Measurements from ENCODE around the gene KCNMB2.

The KCNMB2 gene

GRCh38 chr3:178646186-178646862 is 110.1 kb downstream of the KCNMB2 start:
- no peak for DNase-seq (ENCODE audit: low read depth in 2 of 2)

GRCh38 chr3:178655488-178655887 is 119.3 kb downstream of the KCNMB2 start:
- no peak for DNase-seq (ENCODE audit: low read depth in 2 of 2)

- DNase-seq (ENCODE audit: low read depth in 2 of 2) = no peak
Observed at GRCh38 chr3:178658694-178659325, 122.6 kb downstream of the KCNMB2 start.

GRCh38 chr3:178663201-178663934 is 127.1 kb downstream of the KCNMB2 start:
- DNase-seq (ENCODE audit: low read depth in 2 of 2) = no peak

DNA sequence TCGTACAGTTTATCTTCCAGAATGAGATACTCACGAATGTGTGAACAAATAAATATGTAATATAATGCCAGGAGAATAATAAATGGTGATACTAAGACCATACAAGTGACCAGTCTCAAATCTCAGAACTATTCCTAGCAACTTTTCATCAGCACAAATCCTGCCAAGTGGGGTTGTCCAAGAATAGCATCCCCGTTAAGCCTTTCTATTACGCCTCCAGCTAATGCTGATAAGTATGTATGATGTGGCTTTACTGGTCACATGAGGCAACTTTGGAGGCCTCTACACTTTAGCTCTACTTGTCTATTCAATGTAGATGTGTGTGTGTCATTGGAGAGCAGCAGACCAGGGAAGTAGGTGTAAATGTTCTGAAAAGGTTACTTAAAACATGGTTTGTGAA is 129.5 kb downstream of the KCNMB2 start:
- no peak for DNase-seq (ENCODE audit: low read depth in 2 of 2)

GRCh38 chr3:178669022-178669601 is 132.9 kb downstream of the KCNMB2 start:
- DNase-seq (ENCODE audit: low read depth in 2 of 2) = no peak

DNA sequence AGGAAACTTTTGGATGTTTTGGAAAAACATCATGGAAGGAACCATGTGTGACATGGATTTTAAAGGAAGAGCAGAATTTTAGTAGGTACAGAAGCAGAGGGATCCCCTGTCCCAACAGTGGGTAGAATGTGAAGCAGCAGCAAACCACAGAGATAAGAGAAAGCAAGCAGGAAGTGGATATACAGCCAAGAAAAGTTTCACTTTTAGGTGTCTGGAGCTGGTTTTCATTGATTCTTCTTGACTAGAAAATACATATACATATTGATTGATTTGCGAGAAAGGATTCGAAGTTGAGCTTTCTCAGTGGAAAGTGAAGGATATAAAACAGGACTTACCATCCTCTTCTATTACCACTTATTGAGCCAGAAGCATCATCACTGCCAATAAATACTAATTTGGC is 133.5 kb downstream of the KCNMB2 start:
- DNase-seq (ENCODE audit: low read depth in 2 of 2) = no peak

GRCh38 chr3:178671377-178671776 is 135.1 kb downstream of the KCNMB2 start:
- DNase-seq (ENCODE audit: low read depth in 2 of 2) = no peak

- DNase-seq (ENCODE audit: low read depth in 2 of 2) = no peak
Observed at GRCh38 chr3:178671791-178672190, 135.6 kb downstream of the KCNMB2 start.

DNA sequence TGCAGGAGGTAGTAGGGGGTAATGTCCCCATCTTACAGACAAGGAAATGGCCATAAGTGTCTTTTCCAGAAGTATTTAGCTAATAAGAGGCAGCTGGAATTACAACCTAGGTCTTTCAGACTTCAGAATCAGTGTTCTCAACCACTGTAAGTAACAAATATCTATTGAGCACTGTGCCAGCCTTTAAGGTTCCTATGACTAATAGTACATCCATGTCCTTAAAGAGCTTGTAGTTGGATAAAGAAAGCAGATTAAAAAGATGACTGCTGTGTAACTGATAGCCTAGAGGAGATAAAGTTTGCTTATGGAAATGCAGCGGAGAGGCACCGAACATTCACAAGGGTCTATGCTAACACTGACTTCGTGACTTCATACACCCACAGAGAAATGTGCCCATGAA is 136.0 kb downstream of the KCNMB2 start:
- DNase-seq (ENCODE audit: low read depth in 2 of 2) = no peak

DNA sequence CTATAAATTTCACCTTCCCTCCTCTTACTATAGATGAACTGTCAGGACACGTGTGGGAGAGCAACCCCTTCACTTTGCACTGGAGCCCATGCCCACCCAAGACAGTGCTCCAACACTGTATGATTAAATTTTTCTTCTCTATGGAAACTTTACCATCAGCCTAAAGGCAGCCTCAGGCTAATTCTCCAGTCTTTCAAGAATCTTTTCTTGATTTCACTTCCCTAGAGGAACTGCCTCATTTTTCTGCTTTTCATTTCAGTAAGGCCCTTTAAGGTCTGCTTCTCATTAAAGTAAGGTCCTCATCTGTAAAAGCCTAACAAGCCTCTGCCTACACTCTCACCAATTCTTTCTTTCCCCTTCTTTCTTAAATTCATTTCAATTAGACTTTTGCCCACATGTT is 137.3 kb downstream of the KCNMB2 start:
- no peak for DNase-seq (ENCODE audit: low read depth in 2 of 2)

DNA sequence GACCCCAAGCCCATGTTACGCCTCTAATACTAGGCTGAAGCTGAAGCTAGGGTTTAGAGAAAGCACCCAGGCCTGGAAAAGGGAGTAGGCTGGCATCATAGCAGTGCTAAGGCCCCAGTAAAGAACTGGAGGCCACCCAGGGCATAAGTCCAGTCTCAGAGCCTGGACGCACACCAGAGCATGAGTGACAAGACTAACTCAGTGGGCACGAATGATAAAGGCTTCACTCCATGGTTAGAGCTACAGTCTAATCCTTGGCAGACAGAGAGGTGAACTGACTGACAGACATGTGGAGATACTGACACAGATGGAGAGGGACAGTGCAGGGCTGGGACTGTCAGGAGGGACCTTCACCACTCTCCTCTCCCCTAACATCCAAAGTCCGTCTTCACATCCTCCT is 139.8 kb downstream of the KCNMB2 start:
- no peak for DNase-seq (ENCODE audit: low read depth in 2 of 2)

GRCh38 chr3:178676942-178677790 is 140.9 kb downstream of the KCNMB2 start:
- DNase-seq (ENCODE audit: low read depth in 2 of 2) = no peak

GRCh38 chr3:178677961-178678360 is 141.7 kb downstream of the KCNMB2 start:
- DNase-seq (ENCODE audit: low read depth in 2 of 2) = no peak

DNA sequence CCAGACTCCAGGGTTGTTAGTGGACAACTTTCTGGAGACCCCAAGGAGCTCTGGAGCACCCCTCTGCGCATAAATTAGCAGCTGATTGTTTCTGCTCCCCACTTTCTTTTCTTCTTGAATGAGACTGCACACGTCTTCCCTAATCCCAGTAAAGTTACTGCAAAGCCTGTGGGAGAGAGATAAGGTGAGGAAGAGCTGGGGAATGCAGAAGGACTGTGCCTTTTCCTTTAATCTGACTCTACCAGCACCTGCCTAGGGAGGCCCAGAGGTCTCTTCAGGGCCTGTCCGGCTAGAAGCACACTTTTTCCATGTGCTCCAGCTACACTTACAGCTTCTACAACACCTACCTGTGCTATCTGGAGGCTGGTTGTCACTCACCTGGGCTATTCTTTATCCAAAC is 143.8 kb downstream of the KCNMB2 start:
- DNase-seq (ENCODE audit: low read depth in 2 of 2) = no peak

- DNase-seq (ENCODE audit: low read depth in 2 of 2) = no peak
Observed at GRCh38 chr3:178680489-178680888, 144.3 kb downstream of the KCNMB2 start.

DNA sequence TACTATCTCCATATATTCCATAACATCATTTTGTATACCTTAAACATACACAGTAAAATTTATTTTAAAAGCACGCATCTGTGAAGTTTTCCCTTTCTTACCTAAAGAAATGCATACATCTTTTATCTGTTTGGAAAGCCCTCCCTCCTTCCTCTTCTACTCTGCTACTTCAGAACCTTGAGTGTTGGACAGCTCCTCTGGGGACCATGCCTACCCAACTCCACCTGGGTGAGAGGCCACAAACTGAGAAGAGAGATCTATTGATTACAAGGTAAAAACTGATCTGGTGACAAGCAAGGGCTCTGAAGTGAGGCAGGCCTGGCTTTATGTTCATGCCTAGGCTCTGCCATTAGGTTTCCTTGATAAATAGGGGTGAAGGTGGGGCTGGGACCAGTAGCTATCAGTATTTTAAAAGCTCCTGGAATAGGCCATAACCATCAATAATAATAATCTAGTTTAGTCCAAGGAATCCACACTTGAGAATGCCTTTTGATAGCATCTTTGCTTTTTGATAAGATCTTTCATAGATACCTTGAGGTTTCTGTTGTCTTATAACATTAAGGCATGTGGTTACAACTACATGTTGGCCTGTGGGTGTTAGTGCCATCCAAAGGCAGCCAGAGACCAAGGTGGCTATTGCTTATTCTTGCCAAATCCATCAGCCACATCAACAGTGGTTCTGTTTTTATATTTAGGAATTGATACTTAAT is 148.8 kb downstream of the KCNMB2 start:
- DNase-seq (ENCODE audit: low read depth in 2 of 2) = no peak

- DNase-seq (ENCODE audit: low read depth in 2 of 2) = no peak
Observed at GRCh38 chr3:178685591-178685906, 149.3 kb downstream of the KCNMB2 start.

DNA sequence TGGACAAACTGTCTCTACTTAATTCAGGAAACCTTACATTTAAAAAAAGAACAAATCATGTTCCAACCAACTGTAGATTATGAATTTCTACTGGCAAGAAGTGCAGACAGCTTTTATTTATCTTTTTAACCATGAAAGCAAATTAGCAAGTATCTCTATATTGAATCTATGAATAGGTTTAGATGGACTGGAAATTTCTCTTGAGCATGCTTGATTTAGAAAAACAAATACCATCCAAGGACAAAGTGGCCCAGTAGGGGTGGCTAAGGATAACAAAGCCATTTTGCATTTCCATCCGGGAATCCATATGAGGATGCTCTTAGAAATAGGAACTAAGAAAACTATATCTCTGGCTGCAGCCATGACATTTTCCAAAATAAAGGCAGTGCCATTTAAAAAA is 150.6 kb downstream of the KCNMB2 start:
- DNase-seq (ENCODE audit: low read depth in 2 of 2) = no peak

GRCh38 chr3:178690571-178690970 is 154.3 kb downstream of the KCNMB2 start:
- no peak for DNase-seq (ENCODE audit: low read depth in 2 of 2)

GRCh38 chr3:178699364-178699763 is 163.1 kb downstream of the KCNMB2 start:
- DNase-seq (ENCODE audit: low read depth in 2 of 2) = no peak

Data from stimulated activated CD4-positive, alpha-beta T cell treated with anti-CD3 and anti-CD28 coated beads, Interleukin-12 subunit alpha, Interleukin-12 subunit beta, amount 100 ng/mL, for 24 hours (primary cell).